ENCODE measurements around the gene FTO.

- TF ChIP-seq, protein P1, sequence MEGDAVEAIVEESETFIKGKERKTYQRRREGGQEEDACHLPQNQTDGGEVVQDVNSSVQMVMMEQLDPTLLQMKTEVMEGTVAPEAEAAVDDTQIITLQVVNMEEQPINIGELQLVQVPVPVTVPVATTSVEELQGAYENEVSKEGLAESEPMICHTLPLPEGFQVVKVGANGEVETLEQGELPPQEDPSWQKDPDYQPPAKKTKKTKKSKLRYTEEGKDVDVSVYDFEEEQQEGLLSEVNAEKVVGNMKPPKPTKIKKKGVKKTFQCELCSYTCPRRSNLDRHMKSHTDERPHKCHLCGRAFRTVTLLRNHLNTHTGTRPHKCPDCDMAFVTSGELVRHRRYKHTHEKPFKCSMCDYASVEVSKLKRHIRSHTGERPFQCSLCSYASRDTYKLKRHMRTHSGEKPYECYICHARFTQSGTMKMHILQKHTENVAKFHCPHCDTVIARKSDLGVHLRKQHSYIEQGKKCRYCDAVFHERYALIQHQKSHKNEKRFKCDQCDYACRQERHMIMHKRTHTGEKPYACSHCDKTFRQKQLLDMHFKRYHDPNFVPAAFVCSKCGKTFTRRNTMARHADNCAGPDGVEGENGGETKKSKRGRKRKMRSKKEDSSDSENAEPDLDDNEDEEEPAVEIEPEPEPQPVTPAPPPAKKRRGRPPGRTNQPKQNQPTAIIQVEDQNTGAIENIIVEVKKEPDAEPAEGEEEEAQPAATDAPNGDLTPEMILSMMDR (IDR thresholded peaks at IDR 0.05) = no peak
- no peak for TF ChIP-seq ZFX (IDR thresholded peaks at IDR 0.05; ENCODE audit: borderline replicate concordance)
Measured at GRCh38 chr16:54094641-54095040, 390.7 kb downstream of the FTO start.
